CD4-positive, alpha-beta T cell treated with Interferon alpha-2 for 1 hour (primary cell): ENCODE measurements around the gene LUZP1.
"Not testable (repeated sequence)": the region's sequence is repeated elsewhere in the genome, so short reads cannot be mapped to it uniquely, and the experiment has no call there.

Source experiments
- DNase-seq, 2 donors: peaks; one replicate each; pipeline ENCODE4 v3.0.0-alpha.2; 2020 to 2022

The LUZP1 gene

GRCh38 chr1:23168445-23169194 lies at the start of gene LUZP1:
TSS of gene LUZP1 (minus strand) at chr1:23168856.
- peak; percentile 75 to 84 for DNase-seq

GRCh38 chr1:23217421-23218115 lies 48.9 kb upstream of the LUZP1 start, which contains the start of gene HTR1D:
TSS of gene HTR1D (minus strand) at chr1:23217502. CDS start at chr1:23194219, 23,283 bp downstream.
- no peak for DNase-seq

GRCh38 chr1:23216771-23217420 lies 48.2 kb upstream of the LUZP1 start:
- peak in 1 of 2 donors; percentile 18 for DNase-seq

- no peak for DNase-seq
Measured at GRCh38 chr1:23215751-23216449, 47.2 kb upstream of the LUZP1 start.

GRCh38 chr1:23215291-23215690 lies 46.6 kb upstream of the LUZP1 start:
- DNase-seq: no peak

- no peak for DNase-seq
Measured at GRCh38 chr1:23214640-23215039, 46.0 kb upstream of the LUZP1 start.

GRCh38 chr1:23211955-23212354 lies 43.3 kb upstream of the LUZP1 start:
- DNase-seq: no peak

GRCh38 chr1:23210963-23211362 lies 42.3 kb upstream of the LUZP1 start:
- no peak for DNase-seq

- no peak for DNase-seq
Measured at GRCh38 chr1:23210351-23210785, 41.7 kb upstream of the LUZP1 start.

GRCh38 chr1:23209770-23210169 lies 41.1 kb upstream of the LUZP1 start:
- peak in 1 of 2 donors; percentile 4 for DNase-seq

GRCh38 chr1:23208527-23208926 lies 39.9 kb upstream of the LUZP1 start:
- DNase-seq: no peak

- DNase-seq: not testable (repeated sequence)
Measured at GRCh38 chr1:23207733-23208132, 39.1 kb upstream of the LUZP1 start.

- DNase-seq: no peak
Measured at GRCh38 chr1:23202263-23202749, 33.6 kb upstream of the LUZP1 start.

- DNase-seq: no peak
Measured at GRCh38 chr1:23200883-23201282, 32.2 kb upstream of the LUZP1 start.

- no peak for DNase-seq
Measured at GRCh38 chr1:23198373-23198772, 29.7 kb upstream of the LUZP1 start.

GRCh38 chr1:23196627-23197328 lies 28.1 kb upstream of the LUZP1 start:
- DNase-seq: no peak

GRCh38 chr1:23194119-23194984 lies 25.7 kb upstream of the LUZP1 start:
- DNase-seq: no peak

- DNase-seq: no peak
Measured at GRCh38 chr1:23193391-23194118, 24.9 kb upstream of the LUZP1 start.

- no peak for DNase-seq
Measured at GRCh38 chr1:23191199-23191598, 22.5 kb upstream of the LUZP1 start.

- not testable (repeated sequence) for DNase-seq
Measured at GRCh38 chr1:23188936-23189452, 20.3 kb upstream of the LUZP1 start.
